OCI-LY3 (cell line): ENCODE measurements around the gene ZP4.

Source experiments
- H2AFZ ChIP-seq: fragments of 200-600, 300-600 bp; shearing (Covaris generic); 2 replicates; pipeline ENCODE4 v1.6.0; 2014; ENCODE audit warnings: antibody characterized with exemption, low read depth, low read length
- H3K27ac ChIP-seq: fragments of 200-600, 300-600 bp; sonication (generic); 2 replicates; pipeline ENCODE4 v1.5.1; 2014; ENCODE audit warnings: mild to moderate bottlenecking, low read length, moderate library complexity, mixed read lengths
- H3K27me3 ChIP-seq: fragments of 200-600, 300-600 bp; sonication (generic); 2 replicates; pipeline ENCODE4 v1.6.1; 2014; ENCODE audit warnings: low read depth, low read length, mixed read lengths
- H3K36me3 ChIP-seq: fragments of 200-600, 300-600 bp; sonication (generic); replicated peaks from 2 replicates; pipeline ENCODE3; 2014; ENCODE audit warnings: low read depth, low read length, mixed read lengths
- H3K4me1 ChIP-seq: fragments of 300-600, 200-600 bp; sonication (generic); 2 replicates; pipeline ENCODE4 v1.6.1; 2014; ENCODE audit warnings: low read length, mixed read lengths
- H3K4me2 ChIP-seq: fragments of 200-600, 300-600 bp; sonication (generic); 2 replicates; pipeline ENCODE4 v1.6.1; 2014; ENCODE audit warnings: low read length, mixed read lengths
- H3K4me3 ChIP-seq: fragments of 300-600, 200-600 bp; sonication (generic); 2 replicates; pipeline ENCODE4 v1.5.1; 2014; ENCODE audit warnings: antibody characterized with exemption, mild to moderate bottlenecking, low read length, moderate library complexity
- H3K79me2 ChIP-seq: fragments of 300-600, 200-600 bp; shearing (Covaris generic); 2 replicates; pipeline ENCODE4 v1.6.1; 2014; ENCODE audit warnings: mild to moderate bottlenecking, low read length, mixed read lengths
- H3K9ac ChIP-seq: fragments of 300-600, 200-600 bp; shearing (Covaris generic); 2 replicates; pipeline ENCODE4 v1.6.0; 2014; ENCODE audit warnings: mild to moderate bottlenecking, low read length, moderate library complexity
- H3K9me3 ChIP-seq: fragments of 200-600, 300-600 bp; shearing (Covaris generic); 2 replicates; pipeline ENCODE4 v1.6.1; 2014; ENCODE audit warnings: low read length, mixed read lengths; ENCODE audit not compliant: insufficient read depth
- H4K20me1 ChIP-seq: fragments of 200-600, 300-600 bp; sonication (generic); 2 replicates; pipeline ENCODE4 v1.6.1; 2016; ENCODE audit warnings: low read length, mixed read lengths; ENCODE audit not compliant: insufficient read depth
- EZH2phosphoT487 ChIP-seq: fragments of 200-600 bp; shearing (Covaris generic); IDR thresholded peaks from 2 replicates; pipeline ENCODE4 v1.6.1; 2018; ENCODE audit warnings: antibody characterized with exemption, mixed run types, low read depth
- TF ChIP-seq, protein P1 (sequence below): fragments of 200-600, 300-600 bp; sonication (generic); IDR thresholded peaks from 2 replicates; pipeline ENCODE4 v1.5.1; 2014; ENCODE audit warnings: antibody characterized with exemption, low read length, low read depth

The ZP4 gene

DNA sequence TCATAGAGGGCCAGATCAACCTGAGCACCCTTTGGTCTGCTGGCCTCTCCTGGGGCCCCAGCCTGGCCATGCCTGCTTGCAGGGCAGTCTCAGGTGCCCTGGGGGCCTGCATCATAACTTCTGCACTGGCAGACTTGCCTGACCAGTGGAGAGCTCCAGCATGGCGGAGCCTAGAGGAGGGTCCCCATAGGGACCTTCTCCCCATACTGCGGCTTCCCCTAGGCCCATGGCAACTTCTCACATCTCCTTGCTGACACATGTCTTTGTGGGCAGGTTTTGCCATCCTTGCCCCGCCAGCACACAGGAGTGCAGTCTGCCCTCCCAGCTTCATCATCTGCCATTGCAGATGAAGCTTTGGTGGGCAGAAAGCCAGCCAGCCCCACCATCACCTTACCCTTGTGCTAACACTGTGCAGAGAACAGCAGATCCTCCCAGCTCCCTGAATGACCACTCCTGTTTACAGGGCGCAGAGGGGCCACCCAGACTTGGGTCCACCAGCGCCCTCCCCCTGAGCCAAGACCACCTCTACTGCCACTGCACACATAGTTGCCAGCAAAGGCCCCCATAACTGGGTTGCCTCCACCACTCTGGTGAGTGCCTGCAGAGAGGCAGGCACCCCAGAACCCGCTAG is 51.7 kb downstream of the ZP4 start:
- TF ChIP-seq EZH2phosphoT487 = no peak
- TF ChIP-seq, protein P1, sequence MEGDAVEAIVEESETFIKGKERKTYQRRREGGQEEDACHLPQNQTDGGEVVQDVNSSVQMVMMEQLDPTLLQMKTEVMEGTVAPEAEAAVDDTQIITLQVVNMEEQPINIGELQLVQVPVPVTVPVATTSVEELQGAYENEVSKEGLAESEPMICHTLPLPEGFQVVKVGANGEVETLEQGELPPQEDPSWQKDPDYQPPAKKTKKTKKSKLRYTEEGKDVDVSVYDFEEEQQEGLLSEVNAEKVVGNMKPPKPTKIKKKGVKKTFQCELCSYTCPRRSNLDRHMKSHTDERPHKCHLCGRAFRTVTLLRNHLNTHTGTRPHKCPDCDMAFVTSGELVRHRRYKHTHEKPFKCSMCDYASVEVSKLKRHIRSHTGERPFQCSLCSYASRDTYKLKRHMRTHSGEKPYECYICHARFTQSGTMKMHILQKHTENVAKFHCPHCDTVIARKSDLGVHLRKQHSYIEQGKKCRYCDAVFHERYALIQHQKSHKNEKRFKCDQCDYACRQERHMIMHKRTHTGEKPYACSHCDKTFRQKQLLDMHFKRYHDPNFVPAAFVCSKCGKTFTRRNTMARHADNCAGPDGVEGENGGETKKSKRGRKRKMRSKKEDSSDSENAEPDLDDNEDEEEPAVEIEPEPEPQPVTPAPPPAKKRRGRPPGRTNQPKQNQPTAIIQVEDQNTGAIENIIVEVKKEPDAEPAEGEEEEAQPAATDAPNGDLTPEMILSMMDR = no peak
- Histone ChIP-seq H4K20me1 (no peaks in the 10 kb centered on the region), H2AFZ (no peak overlapping the region), H3K4me2 (no peak overlapping the region), H3K27me3 (no peaks in the 10 kb centered on the region), H3K9me3 (no peaks in the 10 kb centered on the region), H3K4me1 (no peaks in the 10 kb centered on the region), H3K36me3 (no peaks in the 10 kb centered on the region), H3K4me3 (no peak overlapping the region), H3K27ac (no peak overlapping the region), H3K79me2 (no peaks in the 10 kb centered on the region), H3K9ac (no peak overlapping the region)

DNA sequence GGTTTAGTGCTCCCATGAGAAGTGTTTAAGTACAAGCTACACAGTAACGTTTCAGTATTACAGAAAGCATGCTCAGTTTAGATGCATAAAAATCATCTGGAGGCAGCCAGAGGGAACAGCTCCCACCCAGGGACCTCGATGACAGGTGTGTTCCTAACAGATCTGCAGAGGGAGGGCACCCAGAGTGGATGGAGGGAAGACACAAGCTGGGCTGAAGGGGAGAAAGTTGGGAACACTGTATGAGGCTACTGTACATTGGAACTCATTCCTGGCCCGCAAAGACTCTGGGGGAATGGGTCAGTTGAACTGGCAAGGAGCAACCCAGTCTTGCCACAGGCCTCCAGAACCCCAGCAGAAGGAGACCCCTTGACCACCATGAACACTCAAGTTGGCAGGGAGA is 52.4 kb downstream of the ZP4 start:
- H3K27me3 ChIP-seq = no peaks in the 10 kb centered on the region

DNA sequence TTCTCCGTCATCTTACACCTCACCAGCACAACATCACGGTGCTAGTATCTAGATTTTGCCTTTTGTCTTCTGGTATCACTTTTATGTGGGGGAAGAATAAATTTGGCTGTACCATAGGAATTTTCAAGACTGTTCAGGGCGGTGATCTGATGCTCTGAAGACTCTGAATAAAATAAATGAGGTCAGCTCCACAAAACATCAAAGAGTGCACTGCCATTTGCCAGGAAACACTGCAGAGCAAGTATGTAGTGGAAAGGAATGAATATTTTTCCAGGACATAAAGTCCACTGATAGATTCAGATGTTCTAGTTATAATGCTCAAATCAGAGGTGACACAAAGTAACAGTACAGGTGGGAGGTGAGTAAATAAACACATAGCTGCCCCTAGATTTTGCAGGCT is 56.3 kb downstream of the ZP4 start:
- H2AFZ ChIP-seq = no peak overlapping the region
- no peaks in the 10 kb centered on the region for H3K4me1 ChIP-seq
- H4K20me1 ChIP-seq = no peaks in the 10 kb centered on the region
- H3K27me3 ChIP-seq = peaks cover 2% of the 10 kb centered on the region; the same call in 1 of the 2 replicates
- H3K9ac ChIP-seq = no peak overlapping the region
- H3K27ac ChIP-seq = no peak overlapping the region
- H3K36me3 ChIP-seq = no peaks in the 10 kb centered on the region
- H3K4me3 ChIP-seq = no peak overlapping the region
- H3K79me2 ChIP-seq = no peaks in the 10 kb centered on the region
- TF ChIP-seq, protein P1 = no peak
- no peak for TF ChIP-seq EZH2phosphoT487
- H3K4me2 ChIP-seq = no peak overlapping the region
- H3K9me3 ChIP-seq = no peaks in the 10 kb centered on the region

More for the DNA sequence above, 52.4 kb downstream of the ZP4 start:
- Histone ChIP-seq H3K36me3 (no peaks in the 10 kb centered on the region), H3K4me2 (no peak overlapping the region), H3K79me2 (no peaks in the 10 kb centered on the region), H3K4me3 (no peak overlapping the region), H2AFZ (no peak overlapping the region), H3K4me1 (no peaks in the 10 kb centered on the region), H4K20me1 (no peaks in the 10 kb centered on the region), H3K9me3 (no peaks in the 10 kb centered on the region), H3K27ac (no peak overlapping the region), H3K9ac (no peak overlapping the region)
- TF ChIP-seq, protein P1 = no peak
- no peak for TF ChIP-seq EZH2phosphoT487

DNA sequence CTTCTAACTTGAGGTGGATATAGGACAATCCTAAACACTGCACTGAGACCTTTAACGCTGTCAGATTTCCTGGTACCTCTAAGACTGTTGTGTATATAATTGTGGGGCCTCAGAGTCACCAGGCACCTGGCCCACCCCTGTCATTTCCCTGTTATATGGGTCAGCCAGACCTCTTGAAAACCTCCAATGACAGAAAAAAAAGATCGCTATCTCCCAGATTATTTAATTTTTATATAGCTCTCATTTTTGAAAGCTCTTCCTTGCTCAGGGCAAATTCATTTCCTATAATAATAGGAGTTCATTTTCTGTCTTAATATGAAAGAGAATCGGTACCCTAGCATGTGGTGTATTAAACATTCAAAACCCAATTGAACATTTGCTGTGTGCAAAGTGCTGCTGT is 56.7 kb downstream of the ZP4 start:
- H3K36me3 ChIP-seq = no peaks in the 10 kb centered on the region
- H3K27ac ChIP-seq = no peak overlapping the region
- no peaks in the 10 kb centered on the region for H3K79me2 ChIP-seq
- no peak overlapping the region for H3K4me3 ChIP-seq
- no peak overlapping the region for H3K4me2 ChIP-seq
- no peaks in the 10 kb centered on the region for H3K4me1 ChIP-seq
- no peak for TF ChIP-seq EZH2phosphoT487
- TF ChIP-seq, protein P1 = no peak
- no peak overlapping the region for H3K9ac ChIP-seq
- no peaks in the 10 kb centered on the region for H4K20me1 ChIP-seq
- peaks cover 2% of the 10 kb centered on the region; the same call in 1 of the 2 replicates for H3K27me3 ChIP-seq
- no peak overlapping the region for H2AFZ ChIP-seq
- H3K9me3 ChIP-seq = no peaks in the 10 kb centered on the region
